ENCODE results near the gene RBP2.
"Not testable (repeated sequence)": the region's sequence is repeated elsewhere in the genome, so short reads cannot be mapped to it uniquely, and the experiment has no call there.

RBP2 gene

GRCh38 chr3:139440639-139441556 lies 35.4 kb downstream of the RBP2 start:
- DNase-seq = no peak

GRCh38 chr3:139439278-139439677 lies 37.0 kb downstream of the RBP2 start:
- no peak for DNase-seq

- no peak for DNase-seq
Observed at GRCh38 chr3:139434764-139435307, 41.5 kb downstream of the RBP2 start.

GRCh38 chr3:139434228-139434627 lies 42.1 kb downstream of the RBP2 start:
- no peak for DNase-seq

- DNase-seq = no peak
Observed at GRCh38 chr3:139433089-139433488, 43.2 kb downstream of the RBP2 start.

- no peak for DNase-seq
Observed at GRCh38 chr3:139430493-139430892, 45.8 kb downstream of the RBP2 start.

- peak; percentile 90 to 92 for DNase-seq
Observed at GRCh38 chr3:139427283-139428060, 48.8 kb downstream of the RBP2 start.

- no peak for DNase-seq
Observed at GRCh38 chr3:139425745-139426400, 50.4 kb downstream of the RBP2 start.

- DNase-seq = no peak
Observed at GRCh38 chr3:139423232-139423631, 53.1 kb downstream of the RBP2 start.

- DNase-seq = no peak
Observed at GRCh38 chr3:139421460-139421859, 54.9 kb downstream of the RBP2 start.

GRCh38 chr3:139421040-139421439 lies 55.3 kb downstream of the RBP2 start:
- no peak for DNase-seq

GRCh38 chr3:139418144-139418543 lies 58.2 kb downstream of the RBP2 start:
- DNase-seq = no peak

GRCh38 chr3:139416275-139416674 lies 60.0 kb downstream of the RBP2 start:
- DNase-seq = no peak

- DNase-seq = no peak
Observed at GRCh38 chr3:139414608-139415224, 61.6 kb downstream of the RBP2 start.

- not testable (repeated sequence) for DNase-seq
Observed at GRCh38 chr3:139412891-139413290, 63.4 kb downstream of the RBP2 start.
